ENCODE data around the gene ICA1.

ICA1 gene

DNA sequence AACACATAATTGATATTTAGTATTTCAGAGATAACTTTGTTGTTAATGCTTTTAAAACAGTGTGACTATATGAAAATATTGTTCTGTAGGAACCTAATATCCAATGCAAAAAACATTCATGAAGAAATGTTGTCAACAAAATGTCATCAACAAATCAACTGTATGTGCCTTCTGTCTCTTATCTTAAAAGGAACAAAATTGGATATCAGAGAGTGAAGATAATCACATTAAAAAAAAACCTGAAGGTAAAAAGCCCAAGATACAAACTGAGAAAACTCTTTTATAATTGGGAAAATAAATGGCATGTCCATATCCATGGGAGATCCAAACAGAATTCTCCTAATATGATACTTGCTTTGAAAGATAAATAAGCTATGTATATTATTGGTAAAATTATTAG lies 33.9 kb downstream of the ICA1 start:
- DNase-seq (ENCODE audit: low read depth in 2 of 2) = no peak

DNA sequence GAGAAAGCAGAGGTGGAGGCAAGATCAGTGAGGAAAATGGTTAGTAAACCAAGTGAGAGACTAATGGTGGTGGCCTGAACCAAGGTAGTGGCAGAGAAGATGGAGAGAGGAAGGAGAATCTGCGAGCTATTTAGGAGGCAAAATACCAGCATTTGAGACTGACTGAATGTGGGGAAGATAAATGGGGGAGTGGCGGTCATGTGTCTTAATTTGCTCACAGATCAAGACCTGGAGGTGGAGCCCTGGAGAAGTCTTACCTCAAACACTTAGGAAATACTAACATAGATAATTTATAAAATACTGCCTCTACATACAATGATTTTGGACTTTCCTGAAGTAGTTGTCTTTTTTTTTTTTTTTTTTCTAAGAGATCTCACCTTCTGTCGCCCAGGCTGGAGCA lies 34.7 kb downstream of the ICA1 start:
- no peak for DNase-seq (ENCODE audit: low read depth in 2 of 2)

DNA sequence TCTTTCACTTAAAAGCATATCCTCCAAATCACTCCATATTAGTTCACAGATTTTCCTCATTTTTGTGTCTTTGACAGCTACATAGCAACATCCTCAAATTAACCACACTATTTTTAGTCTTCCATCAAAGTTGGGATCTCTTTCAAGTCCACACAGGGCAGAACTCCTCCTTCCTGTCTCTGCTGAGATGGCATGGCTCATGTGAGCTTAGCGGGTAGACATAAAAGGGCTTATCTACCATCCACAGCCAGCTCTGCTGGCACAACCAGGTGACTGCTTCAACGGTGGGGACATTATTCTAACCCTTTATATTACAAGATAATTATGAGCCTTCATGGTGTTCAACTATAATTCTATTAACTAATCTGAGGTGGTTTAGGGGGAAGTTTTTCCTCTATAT lies 35.5 kb downstream of the ICA1 start:
- no peak for DNase-seq (ENCODE audit: low read depth in 2 of 2)

DNA sequence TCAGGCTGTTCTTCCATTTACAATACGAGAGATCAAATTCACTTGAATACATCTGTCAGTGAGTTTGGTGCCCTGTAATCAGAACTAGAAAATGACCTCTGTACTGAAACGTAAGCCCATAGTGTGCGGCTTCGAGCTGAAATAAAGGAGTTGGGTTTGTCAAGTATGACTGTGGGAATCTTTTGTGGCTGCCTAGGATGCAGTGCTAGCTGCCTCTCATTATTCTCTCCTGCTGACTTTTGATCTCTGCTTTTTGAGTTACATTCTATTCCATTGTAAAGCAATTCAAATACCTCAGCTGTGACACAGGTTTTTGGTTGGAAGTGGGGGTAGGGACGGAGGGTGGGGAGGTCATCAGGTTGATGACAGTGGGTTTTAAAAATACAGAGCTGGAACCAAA lies 40.4 kb downstream of the ICA1 start:
- DNase-seq (ENCODE audit: low read depth in 2 of 2) = no peak

DNA sequence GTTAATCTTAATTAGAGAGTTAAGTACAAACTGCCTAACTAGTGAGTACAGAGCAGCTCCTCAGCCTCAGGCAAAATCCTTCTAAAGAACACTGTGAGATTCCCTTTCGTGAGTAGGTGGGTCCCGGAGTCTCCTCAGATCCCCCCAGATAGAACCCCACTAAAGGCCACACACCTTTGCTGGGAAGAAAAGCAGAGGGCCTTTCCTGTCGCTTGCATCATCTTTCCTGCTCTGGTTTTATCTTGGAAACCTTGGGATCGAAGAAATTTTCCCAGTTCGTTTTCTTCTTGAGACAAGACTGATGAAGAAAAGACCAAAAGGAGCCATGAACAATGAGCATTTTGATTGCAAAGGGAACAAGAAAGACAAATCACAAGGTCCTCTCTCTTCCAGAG lies 40.9 kb downstream of the ICA1 start:
- DNase-seq (ENCODE audit: low read depth in 2 of 2) = no peak

DNA sequence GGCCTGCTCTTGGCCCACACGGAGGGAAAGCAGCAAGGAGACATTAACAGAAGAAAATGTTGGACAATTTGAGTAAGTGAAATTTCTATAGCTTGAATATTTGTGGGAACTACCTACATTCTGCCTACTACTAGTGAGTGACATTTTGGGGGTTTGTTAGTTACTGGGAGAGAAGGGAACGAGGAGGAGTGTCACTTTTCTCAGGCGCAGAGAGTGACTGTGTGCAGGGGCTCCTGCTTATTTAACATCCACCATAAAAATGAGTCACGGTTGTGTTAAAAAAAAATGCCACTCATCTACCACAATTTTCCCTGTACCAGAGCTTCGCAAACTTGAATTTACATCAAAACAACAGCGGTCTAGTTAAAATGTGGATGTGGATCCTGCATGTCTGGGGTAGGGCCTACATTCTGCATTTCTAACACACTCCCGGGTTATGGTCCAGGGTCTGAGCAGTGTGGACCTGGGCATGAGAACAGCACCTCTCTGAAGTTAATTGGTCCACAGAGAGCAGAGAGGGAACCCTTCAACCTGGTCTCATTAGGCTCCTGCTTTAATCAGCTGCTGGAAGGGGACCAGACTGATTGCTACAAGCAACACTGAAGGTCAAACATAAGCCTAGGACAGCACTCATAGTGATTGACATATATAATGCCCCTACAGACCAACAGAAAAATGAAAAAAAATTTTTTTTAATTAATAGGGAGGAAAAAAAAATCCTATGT lies 41.4 kb downstream of the ICA1 start:
- DNase-seq (ENCODE audit: low read depth in 2 of 2) = no peak

DNA sequence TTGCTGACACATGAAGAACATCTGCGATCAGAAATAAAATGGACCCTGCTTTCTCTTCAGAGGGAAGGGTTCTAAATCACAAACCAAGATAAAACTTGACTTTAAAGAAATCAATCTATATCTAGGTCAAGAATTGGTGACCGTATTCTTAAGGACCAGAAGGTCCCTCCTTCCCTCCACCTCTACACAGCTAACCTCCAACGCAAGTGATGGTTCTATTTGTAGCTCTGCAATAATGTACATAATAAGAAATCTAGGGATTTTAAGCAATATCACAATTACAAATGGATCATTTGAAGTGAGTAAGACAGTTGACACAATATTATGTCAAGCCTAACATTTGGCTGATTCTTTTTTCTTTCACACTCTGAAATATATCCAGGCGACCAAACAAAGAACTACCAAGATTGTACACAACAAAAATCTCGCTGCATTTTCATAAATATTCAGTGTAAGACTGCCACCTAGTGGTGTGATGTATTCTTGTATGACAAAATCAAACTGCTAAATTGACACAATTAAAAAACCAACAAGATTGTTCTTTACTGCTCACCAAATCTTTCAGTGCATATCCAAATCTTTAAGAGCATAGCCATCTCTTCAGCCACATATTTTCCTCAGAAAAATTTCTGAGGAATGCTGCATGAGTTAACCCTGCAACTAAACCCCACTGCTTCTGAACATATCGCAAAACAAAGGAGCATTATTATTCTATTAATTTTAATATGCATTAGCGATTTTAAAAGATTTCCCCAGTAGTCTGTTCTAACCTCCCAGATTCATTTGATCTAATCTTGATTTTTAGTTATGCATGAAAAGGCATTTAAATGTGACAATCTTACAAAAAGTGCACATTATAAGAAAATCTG lies 44.5 kb downstream of the ICA1 start:
- DNase-seq (ENCODE audit: low read depth in 2 of 2) = no peak

DNA sequence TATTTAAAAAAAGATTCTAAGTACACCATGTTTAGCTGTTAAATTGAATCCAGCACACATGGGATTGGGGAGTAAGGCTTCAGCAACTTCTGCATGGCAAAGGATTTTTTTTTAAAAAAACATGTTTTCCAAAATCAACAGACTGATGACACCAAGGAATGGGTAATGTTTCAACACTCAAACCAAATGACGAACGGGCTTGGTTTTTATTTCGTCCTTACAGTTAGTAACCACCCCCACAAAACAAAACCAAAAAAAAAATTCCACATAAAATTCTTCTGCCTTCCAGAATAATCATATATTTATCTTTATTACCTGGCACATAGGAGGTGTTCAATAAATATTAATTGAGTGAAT lies 45.7 kb downstream of the ICA1 start:
- no peak for DNase-seq (ENCODE audit: low read depth in 2 of 2)

DNA sequence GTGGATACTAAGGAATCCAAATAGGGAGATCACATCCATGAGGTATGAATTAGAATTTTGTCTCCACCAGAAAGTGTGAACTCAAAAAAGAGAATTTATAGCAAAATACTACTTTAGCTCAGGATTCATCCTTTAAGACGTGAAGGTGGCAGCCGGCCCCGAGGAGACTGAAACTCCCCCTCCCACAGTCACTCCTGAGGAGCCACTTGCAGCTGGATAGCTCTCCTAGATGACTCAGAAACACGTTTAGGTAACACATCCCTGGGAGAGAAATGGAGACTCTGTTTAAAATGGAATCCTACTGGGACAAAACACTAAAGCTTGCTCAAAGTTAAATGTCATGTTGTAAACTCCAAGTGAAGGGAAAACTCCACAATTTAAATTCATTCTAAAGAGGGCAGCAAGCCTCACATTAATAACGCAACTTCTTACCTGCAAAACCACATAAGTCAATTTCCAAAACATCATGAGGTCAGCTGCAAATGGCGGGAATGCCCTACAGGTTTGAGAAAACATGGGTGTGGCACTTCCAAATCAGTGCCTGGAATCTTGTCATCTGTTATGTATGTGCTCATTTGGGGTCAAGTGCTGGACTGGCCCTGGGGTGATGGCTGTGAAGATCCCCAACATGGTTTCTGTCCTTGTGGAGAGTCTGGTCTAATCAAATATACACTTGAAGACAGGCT lies 46.2 kb downstream of the ICA1 start:
- no peak for DNase-seq (ENCODE audit: low read depth in 2 of 2)

DNA sequence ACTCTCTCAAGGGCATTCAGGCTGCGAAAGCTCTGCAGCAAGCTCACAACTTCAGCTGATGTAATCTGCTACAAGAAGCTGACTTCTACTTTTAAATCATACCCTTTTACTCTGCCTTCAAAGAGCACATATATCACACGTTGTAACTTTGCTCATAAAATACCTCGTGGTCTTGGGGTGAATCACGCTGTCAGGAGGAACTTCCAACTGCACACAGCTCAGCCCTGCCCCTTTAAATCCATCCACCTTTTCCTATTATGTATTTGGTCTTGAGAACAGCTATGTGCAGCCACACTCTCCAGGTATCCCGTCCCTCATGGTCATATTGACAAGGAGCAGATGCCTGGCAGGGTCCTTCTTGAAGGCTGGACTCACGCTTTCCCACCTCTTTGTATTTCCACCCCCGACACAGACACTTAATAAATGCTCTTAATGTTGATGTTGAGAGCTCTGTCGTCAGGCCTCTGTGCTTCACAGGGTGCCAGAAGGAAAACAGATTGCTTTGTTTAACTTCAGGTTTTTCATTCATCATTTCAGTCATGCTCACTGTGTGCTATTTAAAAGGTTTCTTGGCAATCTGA lies 47.6 kb downstream of the ICA1 start:
- DNase-seq (ENCODE audit: low read depth in 2 of 2) = no peak

DNA sequence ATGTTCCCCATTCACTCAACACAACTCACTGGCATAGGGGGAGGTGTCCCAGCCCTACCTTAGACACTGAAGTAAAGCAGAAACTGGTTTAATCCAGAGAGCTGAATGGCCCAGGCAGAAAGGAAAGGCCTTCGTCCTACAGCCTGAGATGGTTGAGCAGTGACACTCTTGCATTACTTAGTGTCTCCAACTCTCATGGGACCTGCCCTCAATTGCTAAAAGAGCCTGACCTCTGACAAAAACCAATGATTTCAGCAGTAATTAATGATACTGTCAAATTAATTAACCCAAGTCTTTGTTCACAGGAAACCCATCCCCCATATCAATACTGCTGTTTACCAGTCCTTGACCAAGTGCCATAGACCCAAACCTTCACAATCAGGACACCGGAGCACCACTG lies 48.6 kb downstream of the ICA1 start:
- DNase-seq (ENCODE audit: low read depth in 2 of 2) = no peak

DNA sequence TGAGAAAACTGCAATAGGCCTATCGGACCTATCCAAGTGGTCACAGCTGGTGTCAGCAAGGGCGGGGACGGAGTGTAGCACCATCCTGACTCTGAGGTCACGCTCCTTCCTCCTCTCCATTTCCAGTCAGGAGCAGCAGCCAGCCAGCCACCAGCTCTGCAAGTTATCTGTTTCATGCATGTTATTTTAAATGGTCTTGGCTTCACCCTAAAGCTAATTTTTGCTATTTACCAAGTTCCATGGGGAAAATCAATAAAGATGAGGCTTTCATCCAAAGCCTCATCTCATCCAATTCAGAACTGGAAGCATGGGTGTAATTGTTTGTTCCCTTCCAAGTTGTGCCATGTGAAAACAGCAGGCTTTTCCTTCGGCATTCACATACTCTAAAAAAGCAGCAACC lies 49.3 kb downstream of the ICA1 start:
- no peak for DNase-seq (ENCODE audit: low read depth in 2 of 2)

DNA sequence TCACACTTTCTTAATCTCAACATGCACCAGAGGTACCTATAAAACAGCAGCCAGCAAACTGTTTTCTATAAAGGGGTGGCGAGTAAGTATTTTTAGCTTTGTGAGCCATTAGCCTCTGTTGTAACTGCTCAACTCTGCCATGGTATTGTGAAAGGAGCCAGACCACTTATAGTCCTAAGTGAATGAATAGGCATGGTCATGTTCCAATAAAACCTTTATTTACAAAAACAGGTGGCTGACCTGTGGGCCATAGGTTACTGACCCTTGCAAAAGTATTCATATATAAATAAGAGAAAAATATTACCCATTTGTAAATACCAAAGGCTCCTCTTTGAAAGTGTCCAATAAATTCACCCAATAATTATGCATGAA lies 50.3 kb downstream of the ICA1 start:
- DNase-seq (ENCODE audit: low read depth in 2 of 2) = no peak

DNA sequence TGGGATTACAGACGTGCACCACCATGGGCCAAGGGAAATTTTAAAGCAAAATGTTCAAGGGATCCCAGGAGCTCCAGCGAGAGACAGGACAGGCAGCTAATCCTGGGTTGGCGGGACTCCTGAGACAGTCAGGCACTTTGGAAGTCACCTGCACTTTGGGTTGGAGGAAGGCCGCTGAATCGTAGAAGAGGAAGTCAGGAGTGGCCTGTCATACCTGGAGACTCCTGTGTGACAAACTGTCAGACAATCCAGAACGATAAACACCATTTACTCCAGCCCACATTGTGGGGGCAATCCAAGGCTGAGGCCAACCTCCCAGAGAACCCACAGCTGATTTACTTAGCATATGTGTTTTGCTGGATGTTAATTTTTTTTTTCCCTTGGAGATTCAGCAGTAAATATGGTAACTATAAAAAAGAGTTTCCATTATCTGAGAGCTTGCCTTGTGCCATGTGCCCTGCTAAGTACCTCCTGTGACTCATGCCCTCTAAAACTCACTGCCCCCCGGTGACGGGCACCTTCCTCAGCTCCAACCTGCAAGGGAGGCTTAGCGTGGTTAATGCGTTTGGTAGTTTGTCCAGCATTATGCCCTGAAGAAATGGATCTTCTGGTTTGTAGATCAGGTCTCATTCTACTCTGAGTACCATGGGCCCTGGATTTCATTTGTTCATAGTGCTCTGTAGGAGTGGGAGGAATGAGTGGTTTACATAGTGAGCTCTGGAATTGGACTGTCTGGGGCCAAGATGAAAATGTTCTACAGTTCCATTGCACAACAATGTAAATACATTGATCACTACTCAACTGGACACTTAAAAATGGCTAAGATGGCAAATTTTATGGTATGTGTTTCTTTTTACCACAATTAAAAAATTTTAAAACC lies 50.9 kb downstream of the ICA1 start:
- no peak for DNase-seq (ENCODE audit: low read depth in 2 of 2)

DNA sequence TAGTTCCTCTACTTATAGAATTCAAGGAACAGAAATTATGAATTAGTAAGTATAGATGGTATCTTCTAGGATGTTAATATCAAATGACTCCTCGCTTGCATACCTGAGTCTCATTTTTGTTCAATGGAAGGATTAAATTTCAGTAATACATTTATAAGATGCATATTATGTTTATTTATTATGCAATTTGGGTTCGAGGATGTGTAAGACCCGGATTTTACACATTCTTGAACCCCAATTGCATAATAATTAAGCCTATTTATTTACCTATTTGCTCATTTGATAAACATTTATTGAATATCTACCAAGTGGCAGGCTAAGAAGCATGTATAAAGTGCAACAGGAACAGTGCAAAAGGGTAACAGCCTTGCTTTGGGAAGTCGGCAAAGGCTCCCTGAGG lies 52.6 kb downstream of the ICA1 start:
- DNase-seq (ENCODE audit: low read depth in 2 of 2) = no peak

DNA sequence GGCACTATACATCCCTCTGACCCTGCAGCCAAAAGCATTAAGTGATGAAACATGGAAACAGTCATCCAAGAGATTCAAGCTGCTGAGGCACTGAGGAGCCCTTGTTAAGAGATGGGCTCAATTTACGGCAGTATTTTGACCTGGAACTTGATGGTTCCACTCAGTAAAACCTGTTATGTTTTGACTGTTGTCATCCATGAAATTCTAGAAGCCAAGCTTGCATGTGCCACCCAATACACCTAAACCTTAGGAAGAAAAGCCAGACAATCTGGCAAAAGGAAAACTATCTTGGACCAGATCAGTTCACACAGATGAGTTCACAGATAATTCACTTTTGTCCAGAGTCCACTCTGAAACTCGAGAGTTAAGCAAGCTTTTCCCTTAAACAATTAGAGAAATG lies 53.2 kb downstream of the ICA1 start:
- DNase-seq (ENCODE audit: low read depth in 2 of 2) = no peak

DNA sequence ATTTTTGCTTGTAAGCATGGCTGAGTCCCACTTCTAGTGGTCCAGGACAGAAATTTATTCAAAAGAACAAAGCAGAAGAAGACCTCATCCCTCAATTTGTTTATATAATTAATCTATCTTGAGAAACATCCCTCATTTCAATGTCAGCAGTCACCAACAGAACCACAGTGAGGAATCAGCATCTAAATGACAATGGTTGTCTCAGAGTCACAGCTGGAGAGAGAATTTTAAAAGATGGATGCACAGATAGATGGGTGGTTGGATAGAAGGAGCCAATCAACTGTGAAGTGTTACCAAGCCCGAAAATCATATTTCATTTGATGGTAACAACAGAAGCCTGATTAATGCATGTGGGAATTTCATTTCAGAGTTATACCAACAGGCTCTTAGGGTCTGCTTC lies 55.0 kb downstream of the ICA1 start:
- DNase-seq (ENCODE audit: low read depth in 2 of 2) = no peak

DNA sequence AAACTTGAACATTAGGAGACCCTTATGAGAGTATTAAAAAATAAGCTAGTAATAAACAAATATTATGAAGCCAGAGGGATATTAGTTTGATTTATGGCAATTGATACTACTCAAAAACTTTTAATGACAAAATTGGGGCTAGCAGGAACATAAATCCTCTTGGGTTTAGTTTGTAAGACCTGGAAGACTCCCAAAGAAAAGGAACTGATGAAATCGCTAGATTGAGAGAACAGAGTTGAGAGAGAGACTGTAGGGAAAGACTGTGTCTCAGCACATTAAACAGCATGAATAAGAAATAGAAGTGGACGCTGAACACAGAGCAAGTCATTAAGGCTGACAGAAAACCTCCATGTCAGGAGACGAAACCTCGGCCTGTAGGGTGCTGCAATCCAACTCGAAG lies 56.4 kb downstream of the ICA1 start:
- no peak for DNase-seq (ENCODE audit: low read depth in 2 of 2)

DNA sequence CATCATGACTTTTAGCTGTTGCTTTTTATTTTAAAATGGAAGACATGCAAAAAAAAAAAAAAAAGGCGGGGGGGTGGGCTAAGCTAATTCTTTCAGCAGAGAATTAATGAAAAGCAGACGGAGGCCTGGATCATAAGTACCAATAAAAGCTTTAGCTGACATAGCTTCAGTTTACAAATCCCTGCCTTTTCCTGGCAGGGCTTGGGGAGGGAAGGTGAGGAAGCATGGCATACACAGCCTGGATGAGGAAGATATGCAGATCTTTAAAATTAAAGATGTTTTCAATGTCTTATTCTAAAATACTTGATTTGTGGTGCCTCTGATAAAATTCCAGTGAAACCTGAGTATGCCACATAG lies 57.0 kb downstream of the ICA1 start:
- DNase-seq (ENCODE audit: low read depth in 2 of 2) = no peak

DNA sequence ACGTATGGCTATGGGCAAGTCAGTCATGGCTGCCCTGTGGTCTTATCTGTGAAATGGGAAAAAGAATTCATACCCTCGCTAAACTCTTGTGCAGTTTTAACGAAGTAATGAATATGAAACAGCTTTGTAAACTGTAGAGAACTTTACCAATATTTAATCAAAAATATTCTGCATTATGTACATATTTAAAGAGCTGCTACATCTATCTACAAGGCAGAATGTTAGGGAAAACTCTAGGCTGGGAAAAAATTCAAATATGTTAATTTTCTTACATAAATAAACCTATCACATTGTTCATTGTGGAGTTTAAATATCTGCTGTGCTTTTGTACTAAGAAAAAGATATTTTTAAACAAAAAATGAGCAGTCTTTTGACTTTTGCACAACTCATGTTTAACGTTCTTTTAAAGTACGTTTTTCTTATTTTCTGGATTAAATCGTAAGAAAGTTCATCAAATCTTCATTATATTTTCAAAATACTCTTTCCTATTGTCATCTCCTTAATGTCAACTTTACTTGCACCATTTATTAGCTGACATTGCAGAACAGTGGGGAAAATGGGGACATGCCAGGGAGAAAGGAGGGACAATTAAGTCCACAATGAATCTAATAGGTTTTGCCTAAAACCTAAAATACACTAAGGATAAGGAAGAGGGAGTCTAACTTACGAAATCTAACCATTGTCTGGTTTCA lies 57.5 kb downstream of the ICA1 start:
- DNase-seq (ENCODE audit: low read depth in 2 of 2) = no peak

DNA sequence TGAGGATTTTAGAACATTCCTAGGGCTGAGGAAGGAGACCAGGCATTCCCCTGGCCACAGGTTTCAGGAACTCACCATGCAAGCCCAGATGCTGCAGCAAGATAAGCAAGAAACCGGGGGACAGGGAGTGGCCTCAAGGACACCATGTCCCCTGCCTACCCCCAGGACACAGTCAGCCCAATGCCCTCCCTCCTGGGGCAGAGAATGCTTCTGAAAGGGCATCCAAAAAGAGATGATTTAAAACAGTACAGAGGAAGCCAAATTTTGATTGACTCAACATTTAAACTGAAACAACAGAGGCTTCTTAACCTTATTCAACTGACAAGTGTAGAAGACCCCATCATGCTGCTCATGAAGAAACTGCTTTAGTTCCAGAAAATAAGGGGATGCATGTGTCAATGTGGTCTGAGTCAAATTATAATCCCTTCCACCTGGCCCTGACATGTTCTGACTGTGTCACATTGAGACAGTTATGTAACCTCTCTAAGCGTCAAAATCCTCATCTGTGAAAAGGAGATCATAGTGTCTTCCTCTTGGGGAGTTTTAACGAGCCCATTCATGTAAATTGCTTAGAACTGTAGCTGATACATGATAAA lies 60.0 kb downstream of the ICA1 start:
- no peak for DNase-seq (ENCODE audit: low read depth in 2 of 2)
